ENCODE results near the gene RAB28. TPM values are rescaled to one million over a fixed set of nuclear protein-coding genes. Genes with fewer than 3 reads are reported as not detected.

The RAB28 gene
- total and polyA plus RNA-seq, 4 donors = 14.7 to 20.6 (median 18.1) TPM

GRCh38 chr4:13329963-13330362 is 154.2 kb downstream of the RAB28 start:
- ATAC-seq (ENCODE audit: low FRiP score) (no peak), DNase-seq (peak in 1 of 2 donors; percentile 66)
- Histone ChIP-seq H3K4me3 (ENCODE audit: low read length in 2 of 2) (no peak overlapping the region), H3K27me3 (ENCODE audit: control insufficient read depth in 1 of 2, insufficient read depth in 2 of 2, low read length in 1 of 2) (no peaks in the 10 kb centered on the region), H3K4me1 (ENCODE audit: control insufficient read depth in 1 of 2, insufficient read depth in 2 of 2, low read length in 2 of 2) (no peaks in the 10 kb centered on the region), H3K27ac (ENCODE audit: low read depth in 1 of 2, low read length in 2 of 2) (no peak overlapping the region), H3K36me3 (ENCODE audit: control insufficient read depth in 1 of 2, insufficient read depth in 2 of 2, low read length in 1 of 2) (no peaks in the 10 kb centered on the region), H3K9me3 (ENCODE audit: control insufficient read depth, low read length) (no peaks in the 10 kb centered on the region)
- intact Hi-C loops (cut with DNase I) = no loop called here
- 95 to 96% methylated on average over 3 of the region's 3 CpGs for WGBS, 2 donors

- no peak overlapping the region for H3K27ac ChIP-seq (ENCODE audit: low read depth in 1 of 2, low read length in 2 of 2)
- H3K27me3 ChIP-seq (ENCODE audit: control insufficient read depth in 1 of 2, insufficient read depth in 2 of 2, low read length in 1 of 2) = no peaks in the 10 kb centered on the region
- intact Hi-C loops (cut with DNase I) = no loop called here
- WGBS, 2 donors = 78% methylated on average over 1 of the region's 1 CpG
- ATAC-seq (ENCODE audit: low FRiP score) = no peak
- no peak overlapping the region for H3K4me3 ChIP-seq (ENCODE audit: low read length in 2 of 2)
- no peaks in the 10 kb centered on the region for H3K4me1 ChIP-seq (ENCODE audit: control insufficient read depth in 1 of 2, insufficient read depth in 2 of 2, low read length in 2 of 2)
- no peaks in the 10 kb centered on the region for H3K36me3 ChIP-seq (ENCODE audit: control insufficient read depth in 1 of 2, insufficient read depth in 2 of 2, low read length in 1 of 2)
- DNase-seq = no peak
- no peaks in the 10 kb centered on the region for H3K9me3 ChIP-seq (ENCODE audit: control insufficient read depth, low read length)
These were observed 154.7 kb downstream of the RAB28 start for GRCh38 chr4:13329340-13329850.

- Histone ChIP-seq H3K4me3 (ENCODE audit: low read length in 2 of 2) (no peak overlapping the region), H3K36me3 (ENCODE audit: control insufficient read depth in 1 of 2, insufficient read depth in 2 of 2, low read length in 1 of 2) (no peaks in the 10 kb centered on the region), H3K9me3 (ENCODE audit: control insufficient read depth, low read length) (no peaks in the 10 kb centered on the region), H3K27ac (ENCODE audit: low read depth in 1 of 2, low read length in 2 of 2) (no peak overlapping the region), H3K4me1 (ENCODE audit: control insufficient read depth in 1 of 2, insufficient read depth in 2 of 2, low read length in 2 of 2) (no peaks in the 10 kb centered on the region), H3K27me3 (ENCODE audit: control insufficient read depth in 1 of 2, insufficient read depth in 2 of 2, low read length in 1 of 2) (no peaks in the 10 kb centered on the region)
- 90 to 91% methylated on average over 2 of the region's 2 CpGs for WGBS, 2 donors
- ATAC-seq (ENCODE audit: low FRiP score) = no peak
- intact Hi-C loops (cut with DNase I) = no loop called here
- DNase-seq = no peak
These were observed 155.5 kb downstream of the RAB28 start for GRCh38 chr4:13328591-13328990.

GRCh38 chr4:13327991-13328390 is 156.1 kb downstream of the RAB28 start:
- H3K27me3 ChIP-seq (ENCODE audit: control insufficient read depth in 1 of 2, insufficient read depth in 2 of 2, low read length in 1 of 2) = no peaks in the 10 kb centered on the region
- H3K4me3 ChIP-seq (ENCODE audit: low read length in 2 of 2) = no peak overlapping the region
- intact Hi-C loops (cut with DNase I) = no loop called here
- H3K4me1 ChIP-seq (ENCODE audit: control insufficient read depth in 1 of 2, insufficient read depth in 2 of 2, low read length in 2 of 2) = no peaks in the 10 kb centered on the region
- 60 to 74% methylated on average over 3 of the region's 3 CpGs for WGBS, 2 donors
- DNase-seq (no peak), ATAC-seq (ENCODE audit: low FRiP score) (no peak)
- H3K36me3 ChIP-seq (ENCODE audit: control insufficient read depth in 1 of 2, insufficient read depth in 2 of 2, low read length in 1 of 2) = no peaks in the 10 kb centered on the region
- H3K27ac ChIP-seq (ENCODE audit: low read depth in 1 of 2, low read length in 2 of 2) = no peak overlapping the region
- H3K9me3 ChIP-seq (ENCODE audit: control insufficient read depth, low read length) = no peaks in the 10 kb centered on the region

- WGBS, 2 donors = 49 to 58% methylated on average over 3 of the region's 3 CpGs
- no peak for ATAC-seq (ENCODE audit: low FRiP score)
These were observed 158.4 kb downstream of the RAB28 start for GRCh38 chr4:13325744-13326143.

GRCh38 chr4:13323921-13324320 is 160.2 kb downstream of the RAB28 start:
- Histone ChIP-seq H3K27ac (ENCODE audit: low read depth in 1 of 2, low read length in 2 of 2) (no peak overlapping the region), H3K27me3 (ENCODE audit: control insufficient read depth in 1 of 2, insufficient read depth in 2 of 2, low read length in 1 of 2) (no peaks in the 10 kb centered on the region), H3K4me3 (ENCODE audit: low read length in 2 of 2) (no peak overlapping the region), H3K4me1 (ENCODE audit: control insufficient read depth in 1 of 2, insufficient read depth in 2 of 2, low read length in 2 of 2) (no peaks in the 10 kb centered on the region), H3K36me3 (ENCODE audit: control insufficient read depth in 1 of 2, insufficient read depth in 2 of 2, low read length in 1 of 2) (no peaks in the 10 kb centered on the region), H3K9me3 (ENCODE audit: control insufficient read depth, low read length) (peaks cover 6% of the 10 kb centered on the region)
- WGBS, 2 donors = 89 to 91% methylated on average over 3 of the region's 3 CpGs
- intact Hi-C loops (cut with DNase I) = no loop called here
- DNase-seq (no peak), ATAC-seq (ENCODE audit: low FRiP score) (no peak)

More at GRCh38 chr4:13325744-13326143, 158.4 kb downstream of the RAB28 start:
- no peaks in the 10 kb centered on the region for H3K27me3 ChIP-seq (ENCODE audit: control insufficient read depth in 1 of 2, insufficient read depth in 2 of 2, low read length in 1 of 2)
- H3K27ac ChIP-seq (ENCODE audit: low read depth in 1 of 2, low read length in 2 of 2) = no peak overlapping the region
- H3K9me3 ChIP-seq (ENCODE audit: control insufficient read depth, low read length) = peaks cover 6% of the 10 kb centered on the region
- no peak for DNase-seq
- no peaks in the 10 kb centered on the region for H3K36me3 ChIP-seq (ENCODE audit: control insufficient read depth in 1 of 2, insufficient read depth in 2 of 2, low read length in 1 of 2)
- no peaks in the 10 kb centered on the region for H3K4me1 ChIP-seq (ENCODE audit: control insufficient read depth in 1 of 2, insufficient read depth in 2 of 2, low read length in 2 of 2)
- intact Hi-C loops (cut with DNase I) = no loop called here
- no peak overlapping the region for H3K4me3 ChIP-seq (ENCODE audit: low read length in 2 of 2)

- intact Hi-C loops (cut with DNase I) = no loop called here
- ATAC-seq (ENCODE audit: low FRiP score) (no peak), DNase-seq (no peak)
These were observed 161.4 kb downstream of the RAB28 start for GRCh38 chr4:13322681-13323101.

More at GRCh38 chr4:13322681-13323101, 161.4 kb downstream of the RAB28 start:
- Histone ChIP-seq H3K9me3 (ENCODE audit: control insufficient read depth, low read length) (peaks cover 6% of the 10 kb centered on the region), H3K4me1 (ENCODE audit: control insufficient read depth in 1 of 2, insufficient read depth in 2 of 2, low read length in 2 of 2) (no peaks in the 10 kb centered on the region), H3K27ac (ENCODE audit: low read depth in 1 of 2, low read length in 2 of 2) (no peak overlapping the region), H3K36me3 (ENCODE audit: control insufficient read depth in 1 of 2, insufficient read depth in 2 of 2, low read length in 1 of 2) (no peaks in the 10 kb centered on the region), H3K4me3 (ENCODE audit: low read length in 2 of 2) (no peak overlapping the region), H3K27me3 (ENCODE audit: control insufficient read depth in 1 of 2, insufficient read depth in 2 of 2, low read length in 1 of 2) (no peaks in the 10 kb centered on the region)

Other genes with a start within 250 kb of the RAB28 start
- gene NKX3-2, start 60.2 kb upstream of the RAB28 start, total RNA-seq = under 1 TPM; 0.13 to 0.18 TPM
- gene NKX3-2, start 60.2 kb upstream of the RAB28 start, polyA plus RNA-seq = not detected
- 10 to 100 TPM; 42.5 to 52.6 TPM for gene BOD1L1, start 143.4 kb upstream of the RAB28 start, total RNA-seq
- 10 to 100 TPM in 1 of 2 donors, 1 to 10 TPM in 1; 7.6 to 17.0 TPM for gene BOD1L1, start 143.4 kb upstream of the RAB28 start, polyA plus RNA-seq

All from aorta (tissue), 5 donors.